Tibial nerve (tissue), 4 donors: ENCODE data around the gene OR9A4. TPM values are rescaled to one million over a fixed set of nuclear protein-coding genes. Genes with fewer than 3 reads are reported as not detected.
A peak's percentile ranks its signal among the peaks of the same experiment; 100 is the strongest.

Experiments used
- DNase-seq, 2 donors: peaks; one replicate each; pipeline ENCODE4 v3.0.0-alpha.2; 2019; ENCODE audit warnings: low spot score in 2 of 2
- H3K27ac ChIP-seq, 4 donors: fragments of 200-600 bp; sonication (generic) in 3 of 4; one replicate each; pipeline ENCODE4 v1.5.1; 2017 to 2019; ENCODE audit warnings: mild to moderate bottlenecking in 1 of 4
- H3K27me3 ChIP-seq, 2 donors: fragments of 200-600 bp; sonication (generic) in 1 of 2; one replicate each; pipeline versions ENCODE4 v1.5.1 to v1.6.0; 2017 to 2019
- H3K36me3 ChIP-seq, 3 donors: fragments of 200-600 bp; sonication (generic); one replicate each; pipeline ENCODE4 v1.5.1; 2018 to 2019
- H3K4me1 ChIP-seq, 4 donors: fragments of 200-600 bp; sonication (generic) in 3 of 4; one replicate each; pipeline ENCODE4 v1.5.1; 2017 to 2019
- H3K4me3 ChIP-seq, 4 donors: fragments of 200-600 bp; sonication (generic) in 3 of 4; one replicate each; pipeline ENCODE4 v1.5.1; 2017 to 2019; ENCODE audit warnings: mild to moderate bottlenecking in 1 of 4, moderate library complexity in 1 of 4
- H3K9me3 ChIP-seq, 4 donors: fragments of 200-600 bp; sonication (generic) in 3 of 4; one replicate each; pipeline ENCODE4 v1.5.1; 2017 to 2019
- CTCF ChIP-seq, 5 experiments: fragments of 200-600 bp in 3 of 5; fragments of 450-650 bp in 2 of 5; sonication (generic) in 3 of 5; IDR thresholded peaks; one replicate each; pipeline ENCODE4 v1.5.1; 2016 to 2019; ENCODE audit warnings: antibody characterized with exemption in 5 of 5, mild to moderate bottlenecking in 3 of 5, moderate library complexity in 2 of 5
- EP300 ChIP-seq, 2 donors: sonication (generic); formaldehyde crosslinking; IDR thresholded peaks; one replicate each; pipeline ENCODE4 v1.6.1; 2017; ENCODE audit warnings: antibody characterized with exemption in 2 of 2, mild to moderate bottlenecking in 1 of 2
- POLR2A ChIP-seq, 2 donors: fragments of 450-650 bp; IDR thresholded peaks; one replicate each; pipeline ENCODE4 v1.6.1; 2017; ENCODE audit warnings: antibody characterized with exemption in 2 of 2, mild to moderate bottlenecking in 2 of 2, moderate library complexity in 2 of 2
- WGBS, 2 donors: methylation state at CpG; one replicate each; pipeline ENCODE4 v1.1.5; 2018; 5-methylcytosine and 5-hydroxymethylcytosine counted together
- total RNA-seq, 4 donors: library from RNA; depleted of rRNA; stranded (reverse); fragments of >200 nt; gene quantifications; one replicate each; pipeline ENCODE4 v1.1.0, GENCODE V29; 2016

The OR9A4 gene
- total RNA-seq, 4 donors from 2014 or later, result 0.59 TPM; not detected in 3

GRCh38 chr7:141945356-141945755, 29.2 kb downstream of the OR9A4 start:
- Histone ChIP-seq H3K36me3 (no peaks in the 10 kb centered on the region), H3K9me3 (peaks cover 0 to 31% (median 3%) of the 10 kb centered on the region in 4 donors), H3K27ac (no peak overlapping the region), H3K4me1 (no peaks in the 10 kb centered on the region), H3K27me3 (no peaks in the 10 kb centered on the region), H3K4me3 (no peak overlapping the region)
- TF ChIP-seq EP300 (IDR thresholded peaks at IDR 0.05), result peak in 1 of 2 donors; percentile 57
- TF ChIP-seq CTCF (IDR thresholded peaks at IDR 0.05), result no peak
- WGBS, 2 donors, result 59 to 61% methylated on average over 3 of the region's 3 CpGs
- DNase-seq, result no peak

GRCh38 chr7:141946796-141947195, 30.6 kb downstream of the OR9A4 start, which contains the start of gene CLEC5A:
Gene CLEC5A (minus strand): TSS chr7:141946974. CDS start chr7:141946292, 682 bp downstream.
- peaks cover 0 to 18% (median 0%) of the 10 kb centered on the region in 4 donors for H3K9me3 ChIP-seq
- no peaks in the 10 kb centered on the region for H3K36me3 ChIP-seq
- no peaks in the 10 kb centered on the region for H3K4me1 ChIP-seq
- TF ChIP-seq EP300 (IDR thresholded peaks at IDR 0.05), result no peak
- no peak for TF ChIP-seq CTCF (IDR thresholded peaks at IDR 0.05)
- TF ChIP-seq POLR2A (IDR thresholded peaks at IDR 0.05), result no peak
- WGBS, 2 donors, result 63 to 84% methylated on average over 3 of the region's 3 CpGs
- no peak for DNase-seq
- no peaks in the 10 kb centered on the region for H3K27me3 ChIP-seq
- H3K27ac ChIP-seq, result no peak within 1 kb of the TSS
- H3K4me3 ChIP-seq, result peak within 1 kb of the TSS in 1 of 4 donors; percentile 19

GRCh38 chr7:141949021-141949420, 32.8 kb downstream of the OR9A4 start:
- H3K27me3 ChIP-seq, result no peaks in the 10 kb centered on the region
- no peaks in the 10 kb centered on the region for H3K36me3 ChIP-seq
- 78 to 87% methylated on average over 2 of the region's 2 CpGs for WGBS, 2 donors
- TF ChIP-seq EP300 (IDR thresholded peaks at IDR 0.05) (no peak), CTCF (IDR thresholded peaks at IDR 0.05) (no peak), POLR2A (IDR thresholded peaks at IDR 0.05) (no peak)
- H3K27ac ChIP-seq, result no peak overlapping the region
- no peaks in the 10 kb centered on the region for H3K4me1 ChIP-seq
- no peak for DNase-seq
- peaks cover 0 to 7% (median 0%) of the 10 kb centered on the region in 4 donors for H3K9me3 ChIP-seq
- H3K4me3 ChIP-seq, result no peak overlapping the region

GRCh38 chr7:141949451-141949850, 33.3 kb downstream of the OR9A4 start:
- DNase-seq, result no peak
- no peak for TF ChIP-seq EP300 (IDR thresholded peaks at IDR 0.05)
- TF ChIP-seq POLR2A (IDR thresholded peaks at IDR 0.05), result no peak
- TF ChIP-seq CTCF (IDR thresholded peaks at IDR 0.05), result no peak
- H3K9me3 ChIP-seq, result peaks cover 0 to 7% (median 0%) of the 10 kb centered on the region in 4 donors
- WGBS, 2 donors, result 61 to 73% methylated on average over 2 of the region's 2 CpGs
- H3K36me3 ChIP-seq, result no peaks in the 10 kb centered on the region
- no peaks in the 10 kb centered on the region for H3K27me3 ChIP-seq
- H3K27ac ChIP-seq, result no peak overlapping the region
- no peaks in the 10 kb centered on the region for H3K4me1 ChIP-seq
- no peak overlapping the region for H3K4me3 ChIP-seq

GRCh38 chr7:141949911-141950310, 33.7 kb downstream of the OR9A4 start:
- TF ChIP-seq EP300 (IDR thresholded peaks at IDR 0.05), result no peak
- TF ChIP-seq CTCF (IDR thresholded peaks at IDR 0.05), result no peak
- no peak for TF ChIP-seq POLR2A (IDR thresholded peaks at IDR 0.05)
- Histone ChIP-seq H3K4me3 (no peak overlapping the region), H3K36me3 (no peaks in the 10 kb centered on the region), H3K27me3 (no peaks in the 10 kb centered on the region), H3K4me1 (no peaks in the 10 kb centered on the region), H3K27ac (no peak overlapping the region), H3K9me3 (peaks cover 0 to 7% (median 0%) of the 10 kb centered on the region in 4 donors)
- 52 to 68% methylated on average over 3 of the region's 3 CpGs for WGBS, 2 donors
- no peak for DNase-seq
